Measurements from ENCODE around the gene DTNBP1.

The DTNBP1 gene

GRCh38 chr6:15560713-15561112, 102.1 kb downstream of the DTNBP1 start:
- H4K20me1 ChIP-seq (ENCODE audit: control insufficient read depth, insufficient read depth, low read depth, low read length), result no peaks in the 10 kb centered on the region
- no peaks in the 10 kb centered on the region for H3K36me3 ChIP-seq (ENCODE audit: control insufficient read depth, low read length)
- no peaks in the 10 kb centered on the region for H3K9me2 ChIP-seq (replicated peaks; ENCODE audit: control insufficient read depth, low read length)
- peaks cover 10% of the 10 kb centered on the region for H3K4me1 ChIP-seq (ENCODE audit: control insufficient read depth, low read length)
- no peaks in the 10 kb centered on the region for H3K9me3 ChIP-seq (ENCODE audit: control insufficient read depth, insufficient read depth, low read length)
- H3F3A ChIP-seq (ENCODE audit: control insufficient read depth, insufficient read depth), result no peaks in the 10 kb centered on the region
- H3K79me2 ChIP-seq (ENCODE audit: control insufficient read depth, low read length), result no peaks in the 10 kb centered on the region; the same call in 1 of the 2 replicates
- H3K4me2 ChIP-seq (ENCODE audit: low read length), result no peak overlapping the region
- no peak overlapping the region for H3K4me3 ChIP-seq (ENCODE audit: low read length)
- H3K27ac ChIP-seq (ENCODE audit: low read depth, low read length), result no peak overlapping the region
- no peaks in the 10 kb centered on the region for H3K27me3 ChIP-seq (ENCODE audit: control insufficient read depth, low read length)
- TF ChIP-seq CTCF (IDR thresholded peaks at IDR 0.05; ENCODE audit: low read depth, low read length, poor library complexity, severe bottlenecking) (no peak), EZH2phosphoT487 (IDR thresholded peaks at IDR 0.05; ENCODE audit: borderline replicate concordance, low read length) (no peak)

DNA sequence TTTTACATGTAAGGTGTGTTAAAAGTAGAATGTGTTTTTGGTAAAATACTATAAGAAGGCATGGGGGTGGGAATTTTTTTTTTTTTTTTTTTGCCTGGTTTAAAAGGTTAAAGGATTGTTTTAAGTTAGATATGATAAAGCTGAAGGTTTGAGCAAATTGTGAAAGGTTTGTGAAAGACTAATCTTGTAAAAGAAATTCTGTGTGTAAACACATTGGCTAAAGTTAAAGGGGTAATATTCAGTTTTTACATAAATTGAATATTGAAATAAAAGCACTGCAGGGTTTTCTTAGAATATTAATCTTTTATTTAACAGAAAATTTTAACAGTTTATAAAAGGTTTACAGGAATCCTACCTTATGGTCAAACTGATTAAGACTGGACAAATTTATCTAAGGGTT, 105.7 kb downstream of the DTNBP1 start:
- Histone ChIP-seq H3K36me3 (ENCODE audit: control insufficient read depth, low read length) (no peaks in the 10 kb centered on the region), H3F3A (ENCODE audit: control insufficient read depth, insufficient read depth) (peaks cover 5% of the 10 kb centered on the region), H3K9me2 (replicated peaks; ENCODE audit: control insufficient read depth, low read length) (no peaks in the 10 kb centered on the region), H3K9me3 (ENCODE audit: control insufficient read depth, insufficient read depth, low read length) (no peaks in the 10 kb centered on the region), H3K27ac (ENCODE audit: low read depth, low read length) (no peak overlapping the region), H3K4me2 (ENCODE audit: low read length) (no peak overlapping the region), H4K20me1 (ENCODE audit: control insufficient read depth, insufficient read depth, low read depth, low read length) (no peaks in the 10 kb centered on the region), H3K4me1 (ENCODE audit: control insufficient read depth, low read length) (peaks cover 17% of the 10 kb centered on the region), H3K4me3 (ENCODE audit: low read length) (no peak overlapping the region), H3K27me3 (ENCODE audit: control insufficient read depth, low read length) (no peaks in the 10 kb centered on the region), H3K79me2 (ENCODE audit: control insufficient read depth, low read length) (no peaks in the 10 kb centered on the region; the same call in 1 of the 2 replicates)
- TF ChIP-seq CTCF (IDR thresholded peaks at IDR 0.05; ENCODE audit: low read depth, low read length, poor library complexity, severe bottlenecking) (no peak), EZH2phosphoT487 (IDR thresholded peaks at IDR 0.05; ENCODE audit: borderline replicate concordance, low read length) (no peak)

- Histone ChIP-seq H3K4me2 (ENCODE audit: low read length) (no peak overlapping the region), H3K9me2 (replicated peaks; ENCODE audit: control insufficient read depth, low read length) (no peaks in the 10 kb centered on the region), H3K9me3 (ENCODE audit: control insufficient read depth, insufficient read depth, low read length) (no peaks in the 10 kb centered on the region), H3K4me1 (ENCODE audit: control insufficient read depth, low read length) (peaks cover 22% of the 10 kb centered on the region), H3K27me3 (ENCODE audit: control insufficient read depth, low read length) (no peaks in the 10 kb centered on the region), H4K20me1 (ENCODE audit: control insufficient read depth, insufficient read depth, low read depth, low read length) (no peaks in the 10 kb centered on the region), H3F3A (ENCODE audit: control insufficient read depth, insufficient read depth) (peaks cover 5% of the 10 kb centered on the region), H3K36me3 (ENCODE audit: control insufficient read depth, low read length) (no peaks in the 10 kb centered on the region), H3K27ac (ENCODE audit: low read depth, low read length) (no peak overlapping the region), H3K4me3 (ENCODE audit: low read length) (no peak overlapping the region), H3K79me2 (ENCODE audit: control insufficient read depth, low read length) (no peaks in the 10 kb centered on the region; the same call in 1 of the 2 replicates)
- TF ChIP-seq EZH2phosphoT487 (IDR thresholded peaks at IDR 0.05; ENCODE audit: borderline replicate concordance, low read length) (no peak), CTCF (IDR thresholded peaks at IDR 0.05; ENCODE audit: low read depth, low read length, poor library complexity, severe bottlenecking) (no peak)
Observed at GRCh38 chr6:15556711-15557110, 106.1 kb downstream of the DTNBP1 start.
